ENCODE results near the gene MIDN.

The MIDN gene

GRCh38 chr19:1273263-1274041, 25.1 kb downstream of the MIDN start:
- TF ChIP-seq CTCF (conservative IDR thresholded peaks at IDR 0.05; ENCODE audit: low read depth), result no peak

GRCh38 chr19:1274081-1274851, 25.9 kb downstream of the MIDN start:
- POLR2A ChIA-PET (ENCODE audit: low non-redundant PET), result no interaction called here
- peak overlapping the region; percentile 100 for H3K27ac ChIP-seq
- no peak for DNase-seq (ENCODE audit: low spot score)
- no peak for TF ChIP-seq CTCF (conservative IDR thresholded peaks at IDR 0.05; ENCODE audit: low read depth)
- CTCF ChIA-PET, result interaction anchor here (0.6 to 1.7 kb wide), 6 partner anchors 25 to 674 kb away, joined by 3 to 11 read pairs (median 4); no protein-coding TSS in a partner anchor

More at GRCh38 chr19:1273263-1274041, 25.1 kb downstream of the MIDN start:
- no peak for DNase-seq (ENCODE audit: low spot score)
- CTCF ChIA-PET, result interaction anchor here (0.6 to 1.7 kb wide), 7 partner anchors 24 to 674 kb away, joined by 3 to 11 read pairs (median 4); no protein-coding TSS in a partner anchor
- POLR2A ChIA-PET (ENCODE audit: low non-redundant PET), result interaction anchor here (0.9 to 1.1 kb wide), 2 partner anchors 9 to 21 kb away, joined by 3 read pairs; no protein-coding TSS in a partner anchor
- H3K27ac ChIP-seq, result peak overlapping the region; percentile 100

GRCh38 chr19:1274852-1275259, 26.5 kb downstream of the MIDN start:
- ChIA-PET POLR2A (ENCODE audit: low non-redundant PET) (no interaction called here), CTCF (no interaction called here)
- TF ChIP-seq CTCF (conservative IDR thresholded peaks at IDR 0.05; ENCODE audit: low read depth), result no peak
- H3K27ac ChIP-seq, result peak overlapping the region; percentile 100
- DNase-seq (ENCODE audit: low spot score), result no peak

- no peak for TF ChIP-seq CTCF (conservative IDR thresholded peaks at IDR 0.05; ENCODE audit: low read depth)
- POLR2A ChIA-PET (ENCODE audit: low non-redundant PET), result no interaction called here
- CTCF ChIA-PET, result interaction anchor here (0.6 kb wide), 1 partner anchor 58 kb away, joined by 4 read pairs; no protein-coding TSS in a partner anchor
- peak within 1 kb of the TSS; percentile 100 for H3K27ac ChIP-seq
- DNase-seq (ENCODE audit: low spot score), result peak; percentile 94
Observed at GRCh38 chr19:1275260-1275975, 27.0 kb downstream of the MIDN start, which contains the start of gene FAM174C. Gene FAM174C, plus strand, starts transcription at chr19:1275530. Its CDS starts 20 bp downstream, at chr19:1275550.

GRCh38 chr19:1275976-1276627, 27.7 kb downstream of the MIDN start:
- no peak for DNase-seq (ENCODE audit: low spot score)
- POLR2A ChIA-PET (ENCODE audit: low non-redundant PET), result no interaction called here
- H3K27ac ChIP-seq, result peak overlapping the region; percentile 100
- CTCF ChIA-PET, result interaction anchor here (0.6 kb wide), 1 partner anchor 57 kb away, joined by 4 read pairs; no protein-coding TSS in a partner anchor
- no peak for TF ChIP-seq CTCF (conservative IDR thresholded peaks at IDR 0.05; ENCODE audit: low read depth)

Data from RWPE1 (cell line).